NB4 (cell line): ENCODE results near the gene SCAPER.

Experiments used
- CTCF ChIP-seq: IDR thresholded peaks from one replicate; pipeline ENCODE4 v1.5.1; 2012; ENCODE audit warnings: low read depth, low read length
- POLR2A ChIP-seq: IDR thresholded peaks from 2 replicates; pipeline ENCODE4 v1.6.1; 2011; ENCODE audit warnings: mild to moderate bottlenecking; ENCODE audit not compliant: insufficient read length; ENCODE audit errors: extremely low read depth
- TF ChIP-seq, protein P1 (sequence below): IDR thresholded peaks from 2 replicates; pipeline ENCODE4 v1.6.1; 2011; ENCODE audit warnings: low read depth, low read length

GRCh38 chr15:76718863-76719262 is 186.3 kb downstream of the SCAPER start:
- TF ChIP-seq CTCF: no peak
- TF ChIP-seq POLR2A: no peak
- TF ChIP-seq, protein P1, sequence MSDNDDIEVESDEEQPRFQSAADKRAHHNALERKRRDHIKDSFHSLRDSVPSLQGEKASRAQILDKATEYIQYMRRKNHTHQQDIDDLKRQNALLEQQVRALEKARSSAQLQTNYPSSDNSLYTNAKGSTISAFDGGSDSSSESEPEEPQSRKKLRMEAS: no peak
